Measurements from ENCODE around the gene PPIP5K1.
"Not testable (repeated sequence)": the region's sequence is repeated elsewhere in the genome, so short reads cannot be mapped to it uniquely, and the experiment has no call there.

PPIP5K1 gene

DNA sequence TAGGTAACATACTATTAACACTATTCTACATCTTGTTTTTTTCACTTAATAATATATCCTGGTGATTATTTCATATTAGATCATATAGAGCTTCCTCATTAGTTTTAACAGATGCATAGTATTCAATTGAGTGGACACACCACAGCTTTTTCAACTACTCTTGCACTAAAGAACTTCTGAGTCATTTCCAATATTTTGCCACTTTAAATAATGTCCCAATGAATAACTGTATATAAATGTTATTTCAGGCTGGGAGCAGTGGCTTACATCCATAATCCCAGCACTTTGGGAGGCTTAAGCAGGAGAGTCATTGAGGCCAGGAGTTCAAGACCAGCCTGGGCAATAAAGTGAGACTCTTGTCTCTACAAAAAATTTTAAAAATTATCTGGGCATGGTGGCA is 45.7 kb downstream of the PPIP5K1 start:
- DNase-seq = no peak

DNA sequence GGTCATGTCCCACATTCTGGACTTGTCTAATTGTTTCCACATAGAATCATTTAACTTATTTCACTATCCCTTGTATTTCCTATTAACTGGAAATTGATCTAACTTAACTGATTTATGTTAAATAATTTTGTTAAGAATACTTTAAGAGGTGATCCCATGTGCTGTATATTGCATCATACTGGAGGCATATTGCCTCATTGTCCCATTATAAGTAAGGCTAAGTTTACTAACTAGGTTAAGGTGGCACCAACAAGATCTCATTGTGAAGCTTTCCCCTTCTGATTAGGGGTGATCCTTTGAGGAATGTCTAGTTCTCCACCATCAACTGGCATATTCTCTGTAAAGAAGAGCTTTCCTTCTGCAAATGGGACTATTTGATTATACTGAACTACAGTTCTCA is 48.2 kb downstream of the PPIP5K1 start:
- no peak for DNase-seq

DNA sequence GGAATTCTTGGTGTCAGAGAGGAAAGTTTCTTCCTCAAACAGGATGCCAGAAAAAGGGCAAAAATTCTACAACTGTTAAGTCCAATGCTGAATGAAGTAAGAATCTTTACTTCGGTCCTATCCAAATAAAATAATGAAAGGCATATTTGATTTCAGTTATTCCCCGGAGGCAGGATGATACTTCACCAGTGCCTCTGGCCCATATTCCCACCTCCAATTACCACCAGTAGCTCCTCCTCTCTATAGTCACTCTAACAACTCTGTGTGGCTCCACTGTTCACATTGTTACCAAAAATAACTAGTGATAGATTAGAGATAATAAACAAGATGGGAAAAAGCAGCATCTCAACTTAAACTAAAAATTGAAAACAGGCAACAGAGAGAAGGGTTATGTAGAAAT is 51.9 kb downstream of the PPIP5K1 start:
- no peak for DNase-seq

DNA sequence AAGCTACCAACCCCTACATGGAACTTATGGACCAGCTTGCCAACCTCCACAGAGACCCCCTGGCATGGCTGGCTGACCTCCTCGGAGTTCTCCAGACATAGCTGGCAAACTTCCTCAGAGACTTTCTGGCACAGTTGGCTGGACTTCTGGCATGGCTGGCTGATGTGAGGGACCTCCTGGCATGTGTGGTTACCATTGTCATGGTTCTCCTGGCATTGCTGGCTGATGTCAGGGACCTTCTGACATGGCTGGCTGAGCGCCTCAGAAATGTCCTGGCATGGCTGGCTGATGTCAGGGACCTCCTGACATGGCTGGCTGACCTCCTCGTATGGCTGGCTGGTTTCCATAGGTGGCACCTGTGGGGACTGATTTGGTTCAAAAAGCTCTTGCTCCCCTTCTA is 55.1 kb downstream of the PPIP5K1 start:
- no peak for DNase-seq

DNA sequence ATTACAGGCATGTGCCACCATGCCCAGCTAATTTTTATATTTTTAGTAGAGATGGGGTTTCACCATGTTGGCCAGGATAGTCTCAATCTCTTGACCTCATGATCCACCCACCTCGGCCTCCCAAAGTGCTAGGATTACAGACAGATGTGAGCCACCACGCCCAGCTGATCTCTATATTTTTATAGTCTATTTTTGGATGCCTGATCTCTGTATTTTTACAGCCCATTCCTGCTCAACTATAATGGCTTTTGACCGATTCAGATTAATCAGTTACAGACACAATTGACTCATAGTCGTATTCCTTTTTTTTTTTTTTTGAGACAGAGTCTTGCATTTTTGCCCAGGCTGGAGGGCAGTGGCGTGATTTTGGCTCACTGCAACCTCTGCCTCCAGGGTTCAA is 57.2 kb downstream of the PPIP5K1 start:
- not testable (repeated sequence) for DNase-seq

DNA sequence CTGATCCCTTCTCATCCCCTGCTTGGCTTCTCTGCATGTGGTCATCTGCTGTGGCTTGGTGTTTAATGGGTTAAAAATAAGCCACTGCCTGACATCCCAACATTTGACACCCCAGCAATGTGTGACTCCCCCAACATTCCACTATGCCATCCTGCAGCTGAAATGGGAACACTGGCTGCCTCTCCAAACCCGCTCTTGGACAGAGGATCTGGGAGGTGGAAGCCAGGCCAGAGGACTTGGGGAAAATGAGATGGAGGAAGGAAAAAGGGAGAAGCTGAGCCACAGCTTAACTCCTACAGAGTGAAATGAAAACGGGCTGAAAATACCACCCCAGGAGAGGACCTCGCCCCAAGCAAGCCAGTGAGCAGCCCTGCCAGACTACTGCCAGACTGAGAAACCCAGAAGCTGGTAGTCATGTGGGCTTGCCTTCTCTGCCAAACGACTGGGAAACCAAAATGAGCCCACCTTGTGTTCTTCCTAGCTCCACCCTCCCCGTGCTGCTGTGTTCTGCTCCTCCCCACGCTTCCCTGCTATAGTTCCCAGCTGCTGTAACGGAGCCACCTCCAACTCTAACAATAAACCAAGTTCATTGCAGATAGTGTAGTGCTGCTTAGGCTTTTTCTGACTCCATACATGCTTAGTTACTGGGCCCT is 58.9 kb downstream of the PPIP5K1 start:
- DNase-seq = no peak

DNA sequence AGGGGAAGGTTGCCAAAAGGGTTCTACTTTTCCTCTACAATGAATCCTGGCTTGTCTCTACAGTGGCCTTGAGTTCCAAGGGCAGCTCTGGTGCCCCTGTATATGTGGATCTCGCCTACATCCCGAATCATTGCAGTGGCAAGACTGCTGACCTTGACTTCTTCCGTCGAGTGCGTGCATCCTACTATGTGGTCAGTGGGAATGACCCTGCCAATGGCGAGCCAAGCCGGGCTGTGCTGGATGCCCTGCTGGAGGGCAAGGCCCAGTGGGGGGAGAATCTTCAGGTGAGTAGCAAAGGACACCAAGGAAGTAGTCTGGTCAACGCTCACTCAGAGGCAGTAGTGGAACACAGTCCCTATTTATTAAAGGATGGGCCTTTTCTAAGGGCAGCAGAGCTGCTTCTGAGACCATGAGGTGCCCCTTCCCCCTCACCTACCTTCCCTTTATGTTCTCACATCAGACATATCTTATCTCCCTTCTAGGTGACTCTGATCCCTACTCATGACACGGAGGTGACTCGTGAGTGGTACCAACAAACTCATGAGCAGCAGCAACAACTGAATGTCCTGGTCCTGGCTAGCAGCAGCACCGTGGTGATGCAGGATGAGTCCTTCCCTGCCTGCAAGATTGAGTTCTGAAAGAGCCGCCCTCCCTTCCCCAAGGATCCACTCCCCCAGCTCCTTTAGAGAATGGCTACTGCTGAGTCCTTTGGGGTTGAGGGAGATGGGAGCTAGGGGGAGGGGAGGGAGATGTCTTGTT is 60.2 kb downstream of the PPIP5K1 start:
- no peak for DNase-seq

DNA sequence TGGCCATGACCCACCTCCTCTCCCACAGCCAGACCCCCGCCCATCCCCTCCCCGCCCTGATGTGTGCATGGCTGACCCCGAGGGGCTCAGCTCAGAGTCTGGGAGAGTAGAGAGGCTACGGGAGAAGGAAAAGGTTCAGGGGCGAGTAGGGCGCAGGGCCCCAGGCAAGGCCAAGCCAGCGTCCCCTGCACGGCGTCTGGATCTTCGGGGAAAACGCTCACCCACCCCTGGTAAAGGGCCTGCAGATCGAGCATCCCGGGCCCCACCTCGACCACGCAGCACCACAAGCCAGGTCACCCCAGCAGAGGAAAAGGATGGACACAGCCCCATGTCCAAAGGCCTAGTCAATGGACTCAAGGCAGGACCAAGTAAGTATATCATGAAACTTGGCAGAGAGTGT is 60.9 kb downstream of the PPIP5K1 start:
- DNase-seq = no peak

DNA sequence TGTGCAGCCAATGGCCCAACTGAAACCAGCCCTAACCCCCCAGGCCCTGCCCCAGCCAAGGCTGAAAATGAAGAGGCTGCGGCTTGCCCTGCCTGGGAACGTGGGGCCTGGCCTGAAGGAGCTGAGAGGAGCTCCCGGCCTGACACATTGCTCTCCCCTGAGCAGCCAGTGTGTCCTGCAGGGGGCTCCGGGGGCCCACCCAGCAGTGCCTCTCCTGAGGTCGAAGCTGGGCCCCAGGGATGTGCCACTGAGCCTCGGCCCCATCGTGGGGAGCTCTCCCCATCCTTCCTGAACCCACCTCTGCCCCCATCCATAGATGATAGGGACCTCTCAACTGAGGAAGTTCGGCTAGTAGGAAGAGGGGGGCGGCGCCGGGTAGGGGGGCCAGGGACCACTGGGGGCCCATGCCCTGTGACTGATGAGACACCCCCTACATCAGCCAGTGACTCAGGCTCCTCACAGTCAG is 61.4 kb downstream of the PPIP5K1 start:
- no peak for DNase-seq

DNA sequence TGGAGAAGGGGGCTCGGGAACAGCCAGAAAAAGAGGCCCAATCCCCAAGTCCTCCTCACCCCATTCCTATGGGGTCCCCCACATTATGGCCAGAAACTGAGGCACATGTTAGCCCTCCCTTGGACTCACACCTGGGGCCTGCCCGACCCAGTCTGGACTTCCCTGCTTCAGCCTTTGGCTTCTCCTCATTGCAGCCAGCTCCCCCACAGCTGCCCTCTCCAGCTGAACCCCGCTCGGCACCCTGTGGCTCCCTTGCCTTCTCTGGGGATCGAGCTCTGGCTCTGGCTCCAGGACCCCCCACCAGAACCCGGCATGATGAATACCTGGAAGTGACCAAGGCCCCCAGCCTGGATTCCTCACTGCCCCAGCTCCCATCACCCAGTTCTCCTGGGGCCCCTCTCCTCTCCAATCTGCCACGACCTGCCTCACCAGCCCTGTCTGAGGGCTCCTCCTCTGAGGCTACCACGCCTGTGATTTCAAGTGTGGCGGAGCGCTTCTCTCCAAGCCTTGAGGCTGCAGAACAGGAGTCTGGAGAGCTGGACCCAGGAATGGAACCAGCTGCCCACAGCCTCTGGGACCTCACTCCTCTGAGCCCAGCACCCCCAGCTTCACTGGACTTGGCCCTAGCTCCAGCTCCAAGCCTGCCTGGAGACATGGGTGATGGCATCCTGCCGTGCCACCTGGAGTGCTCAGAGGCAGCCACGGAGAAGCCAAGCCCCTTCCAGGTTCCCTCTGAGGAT is 62.0 kb downstream of the PPIP5K1 start:
- no peak for DNase-seq

DNA sequence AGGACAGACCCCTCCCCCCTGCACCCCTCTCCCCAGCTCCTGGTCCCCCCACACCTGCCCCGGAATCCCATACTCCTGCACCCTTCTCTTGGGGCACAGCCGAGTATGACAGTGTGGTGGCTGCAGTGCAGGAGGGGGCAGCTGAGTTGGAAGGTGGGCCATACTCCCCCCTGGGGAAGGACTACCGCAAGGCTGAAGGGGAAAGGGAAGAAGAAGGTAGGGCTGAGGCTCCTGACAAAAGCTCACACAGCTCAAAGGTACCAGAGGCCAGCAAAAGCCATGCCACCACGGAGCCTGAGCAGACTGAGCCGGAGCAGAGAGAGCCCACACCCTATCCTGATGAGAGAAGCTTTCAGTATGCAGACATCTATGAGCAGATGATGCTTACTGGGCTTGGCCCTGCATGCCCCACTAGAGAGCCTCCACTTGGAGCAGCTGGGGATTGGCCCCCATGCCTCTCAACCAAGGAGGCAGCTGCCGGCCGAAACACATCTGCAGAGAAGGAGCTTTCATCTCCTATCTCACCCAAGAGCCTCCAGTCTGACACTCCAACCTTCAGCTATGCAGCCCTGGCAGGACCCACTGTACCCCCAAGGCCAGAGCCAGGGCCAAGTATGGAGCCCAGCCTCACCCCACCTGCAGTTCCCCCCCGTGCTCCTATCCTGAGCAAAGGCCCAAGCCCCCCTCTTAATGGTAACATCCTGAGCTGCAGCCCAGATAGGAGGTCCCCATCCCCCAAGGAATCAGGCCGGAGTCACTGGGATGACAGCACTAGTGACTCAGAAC is 62.8 kb downstream of the PPIP5K1 start:
- no peak for DNase-seq

DNA sequence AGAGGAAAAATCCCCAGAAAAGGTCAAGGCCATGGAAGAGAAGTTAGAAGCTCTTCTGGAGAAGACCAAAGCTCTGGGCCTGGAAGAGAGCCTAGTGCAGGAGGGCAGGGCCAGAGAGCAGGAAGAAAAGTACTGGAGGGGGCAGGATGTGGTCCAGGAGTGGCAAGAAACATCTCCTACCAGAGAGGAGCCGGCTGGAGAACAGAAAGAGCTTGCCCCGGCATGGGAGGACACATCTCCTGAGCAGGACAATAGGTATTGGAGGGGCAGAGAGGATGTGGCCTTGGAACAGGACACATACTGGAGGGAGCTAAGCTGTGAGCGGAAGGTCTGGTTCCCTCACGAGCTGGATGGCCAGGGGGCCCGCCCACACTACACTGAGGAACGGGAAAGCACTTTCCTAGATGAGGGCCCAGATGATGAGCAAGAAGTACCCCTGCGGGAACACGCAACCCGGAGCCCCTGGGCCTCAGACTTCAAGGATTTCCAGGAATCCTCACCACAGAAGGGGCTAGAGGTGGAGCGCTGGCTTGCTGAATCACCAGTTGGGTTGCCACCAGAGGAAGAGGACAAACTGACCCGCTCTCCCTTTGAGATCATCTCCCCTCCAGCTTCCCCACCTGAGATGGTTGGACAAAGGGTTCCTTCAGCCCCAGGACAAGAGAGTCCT is 63.6 kb downstream of the PPIP5K1 start:
- no peak for DNase-seq

DNA sequence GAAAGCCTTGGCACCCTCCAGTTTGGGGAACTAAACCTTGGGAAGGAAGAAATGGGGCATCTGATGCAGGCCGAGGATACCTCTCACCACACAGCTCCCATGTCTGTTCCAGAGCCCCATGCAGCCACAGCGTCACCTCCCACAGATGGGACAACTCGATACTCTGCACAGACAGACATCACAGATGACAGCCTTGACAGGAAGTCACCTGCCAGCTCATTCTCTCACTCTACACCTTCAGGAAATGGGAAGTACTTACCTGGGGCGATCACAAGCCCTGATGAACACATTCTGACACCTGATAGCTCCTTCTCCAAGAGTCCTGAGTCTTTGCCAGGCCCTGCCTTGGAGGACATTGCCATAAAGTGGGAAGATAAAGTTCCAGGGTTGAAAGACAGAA is 64.9 kb downstream of the PPIP5K1 start:
- no peak for DNase-seq

DNA sequence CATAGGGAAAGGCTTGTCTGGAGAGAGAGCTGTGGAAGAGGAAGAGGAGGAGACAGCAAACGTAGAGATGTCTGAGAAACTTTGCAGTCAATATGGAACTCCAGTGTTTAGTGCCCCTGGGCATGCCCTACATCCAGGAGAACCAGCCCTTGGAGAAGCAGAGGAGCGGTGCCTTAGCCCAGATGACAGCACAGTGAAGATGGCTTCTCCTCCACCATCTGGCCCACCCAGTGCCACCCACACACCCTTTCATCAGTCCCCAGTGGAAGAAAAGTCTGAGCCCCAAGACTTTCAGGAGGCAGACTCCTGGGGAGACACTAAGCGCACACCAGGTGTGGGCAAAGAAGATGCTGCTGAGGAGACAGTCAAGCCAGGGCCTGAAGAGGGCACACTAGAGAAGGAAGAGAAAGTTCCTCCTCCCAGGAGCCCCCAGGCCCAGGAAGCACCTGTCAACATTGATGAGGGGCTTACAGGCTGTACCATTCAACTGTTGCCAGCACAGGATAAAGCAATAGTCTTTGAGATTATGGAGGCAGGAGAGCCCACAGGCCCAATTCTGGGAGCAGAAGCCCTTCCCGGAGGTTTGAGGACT is 65.7 kb downstream of the PPIP5K1 start:
- no peak for DNase-seq

DNA sequence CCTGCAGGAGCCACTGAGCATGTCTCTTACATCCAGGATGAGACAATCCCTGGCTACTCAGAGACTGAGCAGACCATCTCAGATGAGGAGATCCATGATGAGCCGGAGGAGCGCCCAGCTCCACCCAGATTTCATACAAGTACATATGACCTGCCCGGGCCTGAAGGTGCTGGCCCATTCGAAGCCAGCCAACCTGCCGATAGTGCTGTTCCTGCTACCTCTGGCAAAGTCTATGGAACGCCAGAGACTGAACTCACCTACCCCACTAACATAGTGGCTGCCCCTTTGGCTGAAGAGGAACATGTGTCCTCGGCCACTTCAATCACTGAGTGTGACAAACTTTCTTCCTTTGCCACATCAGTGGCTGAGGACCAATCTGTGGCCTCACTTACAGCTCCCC is 66.4 kb downstream of the PPIP5K1 start:
- DNase-seq = no peak

DNA sequence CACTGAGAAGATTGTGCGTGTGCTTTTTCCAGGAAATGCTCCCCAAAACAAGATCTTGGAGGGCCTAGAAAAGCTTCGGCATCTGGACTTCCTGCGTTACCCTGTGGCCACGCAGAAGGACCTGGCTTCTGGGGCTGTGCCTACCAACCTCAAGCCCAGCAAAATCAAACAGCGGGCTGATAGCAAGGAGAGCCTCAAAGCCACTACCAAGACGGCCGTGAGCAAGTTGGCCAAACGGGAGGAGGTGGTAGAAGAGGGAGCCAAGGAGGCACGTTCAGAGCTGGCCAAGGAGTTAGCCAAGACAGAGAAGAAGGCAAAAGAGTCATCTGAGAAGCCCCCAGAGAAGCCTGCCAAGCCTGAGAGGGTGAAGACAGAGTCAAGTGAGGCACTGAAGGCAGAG is 67.8 kb downstream of the PPIP5K1 start:
- no peak for DNase-seq

DNA sequence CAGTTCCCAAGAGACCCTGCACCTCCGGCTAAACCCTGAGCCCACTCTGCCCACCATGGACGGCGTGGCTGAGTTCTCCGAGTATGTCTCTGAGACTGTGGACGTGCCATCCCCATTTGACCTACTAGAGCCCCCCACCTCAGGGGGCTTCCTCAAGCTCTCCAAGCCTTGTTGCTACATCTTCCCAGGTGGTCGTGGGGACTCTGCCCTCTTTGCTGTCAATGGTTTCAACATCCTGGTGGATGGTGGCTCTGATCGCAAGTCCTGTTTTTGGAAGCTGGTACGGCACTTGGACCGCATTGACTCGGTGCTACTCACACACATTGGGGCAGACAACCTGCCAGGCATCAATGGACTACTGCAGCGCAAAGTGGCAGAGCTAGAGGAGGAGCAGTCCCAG is 68.6 kb downstream of the PPIP5K1 start:
- DNase-seq = no peak

DNA sequence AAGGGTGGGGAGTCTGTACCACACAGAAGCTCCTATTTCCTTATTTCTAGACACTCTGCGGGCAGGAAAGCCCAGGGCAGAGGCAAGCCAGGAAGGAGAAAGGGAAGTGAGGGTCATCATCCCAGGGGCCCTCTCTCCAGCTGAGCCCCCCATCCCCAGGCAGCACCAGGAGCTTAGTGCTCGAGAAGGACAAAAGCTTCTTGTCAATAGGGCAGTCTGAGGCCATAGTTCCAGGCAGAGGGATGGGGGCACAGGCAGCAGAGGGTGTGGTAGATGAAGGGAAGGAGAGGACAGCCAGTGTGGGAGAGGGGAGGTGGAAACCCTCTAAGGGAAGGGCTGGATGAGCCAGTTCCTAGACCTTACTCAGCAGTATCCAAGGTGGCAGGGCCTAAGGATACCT is 69.9 kb downstream of the PPIP5K1 start:
- DNase-seq = no peak

DNA sequence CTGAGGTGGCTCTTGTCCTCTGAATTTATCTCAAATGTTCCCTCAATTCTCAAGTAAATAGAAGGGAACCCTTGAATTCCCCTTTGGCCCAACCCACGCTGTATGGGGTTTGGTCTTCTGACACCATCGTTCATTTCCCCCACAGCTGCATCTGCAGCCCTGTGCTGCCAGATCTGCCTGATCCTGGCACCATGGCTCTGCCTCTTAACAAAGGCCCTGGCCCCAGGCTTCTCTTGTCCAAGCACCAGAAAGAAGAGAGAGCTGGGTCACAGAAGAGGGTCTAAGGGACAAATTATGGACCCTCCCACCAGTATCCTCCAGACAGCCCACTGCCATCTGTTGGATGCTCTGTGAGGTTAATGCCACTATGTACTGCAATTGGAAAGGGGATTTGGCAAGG is 70.8 kb downstream of the PPIP5K1 start:
- DNase-seq = no peak

DNA sequence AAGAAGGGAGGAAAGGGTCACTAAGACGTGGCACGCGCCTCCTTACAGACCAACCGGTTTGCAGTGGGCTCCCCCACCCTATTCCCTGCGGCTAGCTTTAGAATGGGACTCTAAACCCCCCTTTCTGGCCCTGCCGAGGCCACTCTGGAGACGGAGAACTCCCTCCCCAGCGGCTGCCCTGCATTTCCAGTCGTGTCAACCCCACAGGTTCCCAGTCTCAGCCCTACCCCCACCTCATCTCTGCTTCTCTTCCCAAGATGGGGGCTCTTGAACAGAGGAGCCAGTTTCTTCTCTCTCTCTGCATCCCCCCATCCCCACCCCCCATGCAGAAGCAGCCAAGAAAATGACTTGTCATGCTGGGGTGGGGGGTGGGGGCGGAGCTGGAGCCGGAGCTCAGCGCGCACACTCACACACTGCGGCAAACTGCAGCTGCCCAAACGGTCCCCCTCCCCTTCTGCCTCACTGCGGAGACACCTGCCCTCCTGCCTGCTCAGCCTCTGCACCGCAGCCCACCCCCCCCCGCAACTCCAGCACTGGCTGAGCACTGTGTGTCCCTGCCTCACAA is 71.7 kb downstream of the PPIP5K1 start:
- no peak for DNase-seq

DNA sequence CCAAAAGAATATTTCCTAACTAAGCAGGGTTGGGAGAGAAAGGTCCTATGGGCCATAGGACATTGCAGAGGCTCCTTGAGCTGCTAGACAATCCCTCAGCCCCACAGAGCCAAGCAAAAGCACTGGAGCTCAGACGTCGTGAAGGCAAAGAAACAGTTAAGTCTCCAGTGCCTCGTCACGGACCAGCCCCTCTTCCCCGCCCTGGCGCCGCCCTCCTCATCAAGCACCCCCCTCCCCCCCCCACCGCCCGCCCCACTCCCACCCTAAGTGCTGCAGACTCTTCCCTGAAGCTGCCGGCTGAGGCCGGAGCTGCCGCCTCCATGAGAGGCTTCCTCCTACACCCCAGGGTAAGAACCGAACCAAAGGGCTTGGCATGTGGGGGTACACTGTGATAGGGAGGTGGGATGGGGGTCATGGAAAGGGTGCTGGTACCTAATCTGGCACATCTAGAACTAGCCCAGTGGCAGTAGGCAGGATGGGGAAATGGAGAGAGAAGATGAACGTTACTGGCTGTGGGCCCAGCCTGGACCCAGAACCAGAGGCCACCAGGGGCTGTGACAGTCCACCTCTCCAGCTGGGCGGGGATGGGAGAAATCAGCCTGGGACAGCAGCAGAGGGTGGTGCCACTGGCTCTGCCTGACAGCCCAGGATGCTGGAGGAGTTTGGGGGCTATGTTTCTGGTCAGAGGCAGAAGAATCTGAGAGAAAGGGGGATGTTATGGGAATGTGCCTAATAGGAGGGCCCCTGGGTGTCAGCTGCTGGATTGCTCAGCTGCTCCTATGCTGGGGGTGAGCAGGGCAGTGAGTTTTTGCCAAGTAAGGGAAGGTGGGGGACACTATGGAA is 72.4 kb downstream of the PPIP5K1 start, which contains the start of gene MAP1A:
Gene MAP1A, plus strand, starts transcription at position 255 of the 843 bp plus-strand sequence. CDS start 3,866 bp downstream, outside the sequence.
- no peak for DNase-seq
